HepG2 (cell line): ENCODE measurements around the gene CSKMT. TPM values are rescaled to one million over a fixed set of nuclear protein-coding genes. Genes with fewer than 3 reads are reported as not detected.
A peak's percentile ranks its signal among the peaks of the same experiment; 100 is the strongest.

Experiments
- AKNA ChIP-seq: sonication (generic); formaldehyde crosslinking; IDR thresholded peaks from 2 replicates; pipeline ENCODE4 v1.4.0; 2020; ENCODE audit warnings: missing genetic modification reagents, borderline replicate concordance
- ATRX ChIP-seq: sonication (generic); formaldehyde crosslinking; IDR thresholded peaks from 2 replicates; pipeline ENCODE4 v1.4.0; 2020; ENCODE audit warnings: missing genetic modification reagents, borderline replicate concordance
- CAMTA2 ChIP-seq: sonication (generic); formaldehyde crosslinking; IDR thresholded peaks from 2 replicates; pipeline ENCODE4 v1.4.0; 2020; ENCODE audit warnings: mild to moderate bottlenecking, missing genetic modification reagents, borderline replicate concordance
- CCAR2 ChIP-seq: fragments of 200-400 bp; formaldehyde crosslinking; optimal IDR thresholded peaks from 2 replicates; pipeline ENCODE3; 2018; ENCODE audit warnings: low read depth, mild to moderate bottlenecking, low read length, moderate library complexity
- CREM ChIP-seq, 2 experiments: sonication (generic) in 1 of 2; formaldehyde crosslinking in 1 of 2; IDR thresholded peaks; 2 replicates each; pipeline versions ENCODE4 v1.4.0 to v1.6.1; 2016 to 2020; ENCODE audit warnings: antibody characterized with exemption in 1 of 2, mild to moderate bottlenecking in 1 of 2, missing genetic modification reagents in 1 of 2
- GZF1 ChIP-seq: sonication (generic); formaldehyde crosslinking; IDR thresholded peaks from 2 replicates; pipeline ENCODE4 v1.5.1; 2020; ENCODE audit warnings: mild to moderate bottlenecking, missing genetic modification reagents
- LBX2 ChIP-seq: sonication (generic); formaldehyde crosslinking; IDR thresholded peaks from 2 replicates; pipeline ENCODE4 v1.5.0; 2020; ENCODE audit warnings: missing genetic modification reagents, mild to moderate bottlenecking, borderline replicate concordance
- MAF1 ChIP-seq: sonication (generic); formaldehyde crosslinking; IDR thresholded peaks from 2 replicates; pipeline ENCODE4 v1.5.0; 2020; ENCODE audit warnings: missing genetic modification reagents, borderline replicate concordance
- NFATC3 ChIP-seq: sonication (generic); formaldehyde crosslinking; IDR thresholded peaks from 2 replicates; pipeline ENCODE4 v1.5.1; 2020; ENCODE audit warnings: mild to moderate bottlenecking, missing genetic modification reagents
- PITX1 ChIP-seq: sonication (generic); formaldehyde crosslinking; IDR thresholded peaks from 2 replicates; pipeline ENCODE4 v1.5.1; 2020; ENCODE audit warnings: mild to moderate bottlenecking, missing genetic modification reagents
- SP2 ChIP-seq: sonication (generic); formaldehyde crosslinking; IDR thresholded peaks from 2 replicates; pipeline ENCODE4 v1.5.1; 2020; ENCODE audit warnings: mild to moderate bottlenecking, missing genetic modification reagents
- TFE3 ChIP-seq: IDR thresholded peaks from 2 replicates; pipeline ENCODE4 v1.6.1; 2016
- ZBTB39 ChIP-seq: sonication (generic); formaldehyde crosslinking; IDR thresholded peaks from 2 replicates; pipeline ENCODE4 v1.5.0; 2020; ENCODE audit warnings: missing genetic modification reagents
- ZNF101 ChIP-seq: sonication (generic); formaldehyde crosslinking; IDR thresholded peaks from 2 replicates; pipeline ENCODE4 v1.4.0; 2020; ENCODE audit warnings: mild to moderate bottlenecking, low read depth, missing genetic modification reagents, borderline replicate concordance
- ZNF17 ChIP-seq: sonication (generic); formaldehyde crosslinking; IDR thresholded peaks from 2 replicates; pipeline ENCODE4 v1.5.0; 2020; ENCODE audit warnings: mild to moderate bottlenecking, missing genetic modification reagents
- ZNF230 ChIP-seq: sonication (generic); formaldehyde crosslinking; IDR thresholded peaks from 2 replicates; pipeline ENCODE4 v1.4.0; 2020; ENCODE audit warnings: mild to moderate bottlenecking, missing genetic modification reagents
- ZNF761 ChIP-seq: sonication (generic); formaldehyde crosslinking; conservative IDR thresholded peaks from 2 replicates; pipeline ENCODE4 v1.4.0; 2020; ENCODE audit warnings: mild to moderate bottlenecking, missing genetic modification reagents
- ZNF770 ChIP-seq: sonication (generic); formaldehyde crosslinking; IDR thresholded peaks from 2 replicates; pipeline ENCODE4 v1.5.0; 2020; ENCODE audit warnings: mild to moderate bottlenecking, missing genetic modification reagents
- polyA plus RNA-seq, 8 experiments: library from polyadenylated mRNA; depleted of rRNA in 3 of 8; stranded (reverse) in 7 of 8; unstranded in 1 of 8; fragments of >200 nt; fragmentation: Illumina TruSeq in 4 of 8; extraction: Trizol in 4 of 8; gene quantifications; 2 replicates each; pipeline versions ENCODE4 v1.2.1 to v1.2.3, GENCODE V29; 2011 to 2016; ENCODE audit warnings: low read depth in 4 of 8, missing spikeins in 1 of 8, mixed read lengths in 1 of 8; ENCODE audit not compliant: insufficient read depth in 1 of 8
- total RNA-seq, 5 experiments: library from RNA; depleted of rRNA; stranded (reverse); fragments of >200 nt; fragmentation: Illumina TruSeq; extraction: Trizol; gene quantifications; 2 replicates each; pipeline ENCODE4 v1.2.3, GENCODE V29; 2016; ENCODE audit warnings: low read depth in 1 of 5

Gene CSKMT
- total and polyA plus RNA-seq, 2 of the 13 experiments (the other 11 are each of a cell fraction or from before 2014, with no cell fraction given), result 7.6 to 31.8 TPM

- TF ChIP-seq ZNF101 (CRISPR knock-in tag) (no peak), ZNF761 (CRISPR knock-in tag) (no peak), ZNF17 (no peak), SP2 (CRISPR knock-in tag) (no peak), ATRX (no peak), MAF1 (CRISPR knock-in tag) (no peak; the same call in 1 of the 2 replicates), ZNF230 (CRISPR knock-in tag) (no peak), TFE3 (CRISPR knock-in tag) (no peak), LBX2 (CRISPR knock-in tag) (no peak), CREM (IDR thresholded peaks at IDR 0.05) (no peak), CREM (CRISPR knock-in tag; IDR thresholded peaks at IDR 0.05) (no peak), ZBTB39 (CRISPR knock-in tag) (no peak), AKNA (CRISPR knock-in tag) (0 out of 2 replicates have a peak, but pooled peaks have one; percentile 51), PITX1 (CRISPR knock-in tag) (no peak), NFATC3 (CRISPR knock-in tag) (no peak), GZF1 (CRISPR knock-in tag) (no peak), CAMTA2 (CRISPR knock-in tag) (no peak), ZNF770 (CRISPR knock-in tag) (peak; percentile 14; the same call in 1 of the 2 replicates), CCAR2 (no peak)
Measured at GRCh38 chr11:62664405-62665074, 572 bp upstream of the CSKMT start (continued).
